Sigmoid colon (tissue), 7 donors: Measurements from ENCODE around the gene SIDT1. TPM values are rescaled to one million over a fixed set of nuclear protein-coding genes. Genes with fewer than 3 reads are reported as not detected.

Experiments used
- DNase-seq: peaks from one replicate; pipeline ENCODE4 v3.0.0-alpha.2; 2019
- H3K27ac ChIP-seq, 4 donors: fragments of 200-600 bp; sonication (generic); one replicate each; pipeline ENCODE4 v1.5.1; 2016 to 2019; ENCODE audit warnings: mild to moderate bottlenecking in 1 of 4
- H3K27me3 ChIP-seq, 3 donors: fragments of 200-600 bp; sonication (generic); one replicate each; pipeline ENCODE4 v1.5.1; 2019; ENCODE audit warnings: mild to moderate bottlenecking in 1 of 3
- H3K36me3 ChIP-seq, 4 donors: fragments of 200-600 bp; sonication (generic); one replicate each; pipeline ENCODE4 v1.5.1; 2016 to 2019
- H3K4me1 ChIP-seq, 4 donors: fragments of 200-600 bp; sonication (generic); one replicate each; pipeline ENCODE4 v1.5.1; 2017 to 2019
- H3K4me3 ChIP-seq, 4 donors: fragments of 200-600 bp; sonication (generic); one replicate each; pipeline ENCODE4 v1.5.1; 2017 to 2019; ENCODE audit warnings: mild to moderate bottlenecking in 2 of 4, moderate library complexity in 1 of 4
- H3K9me3 ChIP-seq, 4 donors: fragments of 200-600 bp in 3 of 4; sonication (generic) in 3 of 4; one replicate each; pipeline versions ENCODE4 v1.5.1 to v1.6.1; 2013 to 2019
- CTCF ChIP-seq, 4 experiments: fragments of 450-650 bp in 3 of 4; fragments of 200-600 bp in 1 of 4; IDR thresholded peaks; one replicate each; pipeline ENCODE4 v1.5.1; 2016 to 2019; ENCODE audit warnings: antibody characterized with exemption in 4 of 4, mild to moderate bottlenecking in 3 of 4, moderate library complexity in 2 of 4
- EP300 ChIP-seq, 4 donors: sonication (generic); formaldehyde crosslinking; IDR thresholded peaks; one replicate each; pipeline ENCODE4 v1.6.1; 2017; ENCODE audit warnings: antibody characterized with exemption in 4 of 4
- POLR2A ChIP-seq, 2 donors: fragments of 450-650 bp; IDR thresholded peaks; one replicate each; pipeline ENCODE4 v1.6.1; 2016; ENCODE audit warnings: antibody characterized with exemption in 2 of 2, mild to moderate bottlenecking in 2 of 2, moderate library complexity in 2 of 2
- POLR2AphosphoS5 ChIP-seq, 4 donors: sonication (generic); formaldehyde crosslinking; IDR thresholded peaks; one replicate each; pipeline ENCODE4 v1.6.1; 2017; ENCODE audit warnings: antibody characterized with exemption in 4 of 4
- WGBS, 2 donors: extraction: QIAGEN DNeasy Blood & Tissue Kit; methylation state at CpG; one replicate each; pipeline ENCODE4 v1.1.7; 2013; 5-methylcytosine and 5-hydroxymethylcytosine counted together
- intact Hi-C: fragments of 100-400 bp; cut with DNase I; formaldehyde crosslinking; loops from one replicate; pipeline ENCODE4 v1.15.1; 2023
- polyA plus RNA-seq, 3 donors: library from polyadenylated mRNA; stranded (reverse); fragments of 200-250 nt; gene quantifications; one replicate each; pipeline ENCODE4 v1.2.3, GENCODE V29; 2013
- total RNA-seq, 4 donors: library from RNA; depleted of rRNA; stranded (reverse); fragments of >200 nt; gene quantifications; one replicate each; pipeline ENCODE4 v1.1.0, GENCODE V29; 2016
- donor health status: healthy with polysubstance abuse.
- donor health status: Bipolar disorder and iron deficiency.
- donor health status: healthy.

SIDT1 gene
- total and polyA plus RNA-seq, 7 donors, result 0.49 to 16.7 (median 1.4) TPM

DNA sequence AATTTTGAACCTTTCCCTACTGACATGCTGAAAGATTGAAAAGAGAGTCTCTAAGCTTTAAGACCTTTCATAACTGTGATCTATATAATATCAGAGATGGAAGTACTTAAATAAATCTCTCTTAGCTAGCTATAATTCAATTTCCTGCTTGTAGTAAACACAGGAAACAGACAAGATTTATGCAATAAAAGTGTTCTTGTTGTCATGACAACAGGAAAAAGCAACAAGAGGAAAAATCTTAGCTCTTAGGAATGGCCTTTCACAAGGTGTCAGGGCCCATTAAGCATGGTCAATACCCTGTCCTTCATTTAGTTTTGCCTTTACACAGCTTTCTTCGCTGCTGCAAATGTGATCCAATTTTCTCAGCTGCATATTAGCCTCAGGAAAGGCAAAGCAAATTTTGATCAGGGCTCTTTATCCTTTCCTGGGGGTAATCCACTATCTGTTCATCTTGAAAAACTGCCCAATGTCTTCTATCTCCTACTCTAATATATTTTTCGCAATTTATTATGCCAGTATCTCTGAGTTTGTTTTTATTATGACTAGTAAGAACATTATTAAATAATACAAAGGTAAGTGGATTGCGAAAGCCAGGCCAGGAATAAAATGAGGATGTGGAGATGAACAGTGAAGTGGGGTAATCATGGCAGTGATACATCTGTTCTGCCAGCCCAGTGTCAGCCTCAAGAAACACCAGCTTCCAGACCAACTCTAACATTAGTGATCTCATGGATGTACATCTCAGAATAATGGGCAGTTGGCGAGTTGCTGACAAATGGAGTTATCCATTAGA is 28.7 kb downstream of the SIDT1 start:
- H3K4me1 ChIP-seq, result no peaks in the 10 kb centered on the region
- no peak for TF ChIP-seq POLR2AphosphoS5 (IDR thresholded peaks at IDR 0.05)
- no peak for TF ChIP-seq POLR2A (IDR thresholded peaks at IDR 0.05)
- no peak for TF ChIP-seq EP300 (IDR thresholded peaks at IDR 0.05)
- TF ChIP-seq CTCF (IDR thresholded peaks at IDR 0.05), result no peak
- no peak overlapping the region for H3K27ac ChIP-seq
- intact Hi-C loops, result no loop called here
- no peaks in the 10 kb centered on the region for H3K27me3 ChIP-seq
- no peaks in the 10 kb centered on the region for H3K9me3 ChIP-seq
- 92 to 94% methylated on average over 4 of the region's 4 CpGs for WGBS, 2 donors
- H3K36me3 ChIP-seq, result no peaks in the 10 kb centered on the region
- no peak overlapping the region for H3K4me3 ChIP-seq
- no peak for DNase-seq

DNA sequence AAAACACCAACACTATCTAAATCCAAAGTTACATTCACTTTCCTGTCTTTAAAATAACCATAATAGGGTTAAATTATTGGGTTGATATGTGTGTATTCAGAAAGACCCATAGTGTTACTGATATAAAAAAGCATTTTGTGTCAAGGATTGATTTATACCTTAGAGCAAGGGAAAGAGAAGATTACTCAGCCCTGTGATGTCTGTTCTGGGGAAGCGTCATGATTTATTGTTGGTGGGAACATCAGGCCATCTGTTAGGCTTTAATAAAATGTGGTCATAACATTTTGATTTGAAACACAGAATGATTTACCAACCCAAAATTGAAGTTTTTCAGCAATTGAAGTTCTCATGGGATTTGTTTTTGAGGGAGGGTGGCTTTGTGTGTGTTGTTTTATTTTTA is 33.2 kb downstream of the SIDT1 start:
- Histone ChIP-seq H3K9me3 (no peaks in the 10 kb centered on the region), H3K4me1 (no peaks in the 10 kb centered on the region), H3K27me3 (no peaks in the 10 kb centered on the region), H3K27ac (no peak overlapping the region), H3K36me3 (no peaks in the 10 kb centered on the region), H3K4me3 (no peak overlapping the region)
- no peak for DNase-seq
- WGBS, 2 donors, result 77 to 81% methylated on average over 1 of the region's 1 CpG
- intact Hi-C loops, result no loop called here
- TF ChIP-seq CTCF (IDR thresholded peaks at IDR 0.05) (no peak), POLR2A (IDR thresholded peaks at IDR 0.05) (no peak), POLR2AphosphoS5 (IDR thresholded peaks at IDR 0.05) (no peak), EP300 (IDR thresholded peaks at IDR 0.05) (no peak)

DNA sequence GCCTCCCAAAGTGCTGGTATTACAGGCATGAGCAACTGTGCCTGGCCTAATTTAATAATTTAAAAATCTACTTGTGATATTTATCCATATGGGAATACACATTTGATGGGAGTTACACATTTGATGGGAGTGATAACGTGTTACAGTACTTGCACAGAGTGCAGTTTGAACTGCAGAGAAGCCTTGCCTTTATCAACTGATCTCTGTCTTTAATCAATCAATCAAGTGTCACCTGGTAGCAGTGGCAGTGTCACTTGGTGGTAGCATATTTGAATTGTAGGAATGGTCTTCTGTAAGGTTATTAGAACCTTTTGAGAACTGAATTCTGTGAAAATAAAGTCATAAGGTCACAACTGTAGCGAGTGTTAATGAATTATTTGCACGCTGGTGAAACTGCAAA is 37.8 kb downstream of the SIDT1 start:
- no peak for TF ChIP-seq EP300 (IDR thresholded peaks at IDR 0.05)
- no peak for TF ChIP-seq POLR2A (IDR thresholded peaks at IDR 0.05)
- TF ChIP-seq CTCF (IDR thresholded peaks at IDR 0.05), result no peak
- intact Hi-C loops, result no loop called here
- Histone ChIP-seq H3K4me3 (no peak overlapping the region), H3K9me3 (no peaks in the 10 kb centered on the region), H3K27me3 (no peaks in the 10 kb centered on the region), H3K27ac (no peak overlapping the region), H3K36me3 (no peaks in the 10 kb centered on the region), H3K4me1 (no peaks in the 10 kb centered on the region)
- DNase-seq, result no peak
- WGBS, 2 donors, result 96 to 98% methylated on average over 3 of the region's 3 CpGs

DNA sequence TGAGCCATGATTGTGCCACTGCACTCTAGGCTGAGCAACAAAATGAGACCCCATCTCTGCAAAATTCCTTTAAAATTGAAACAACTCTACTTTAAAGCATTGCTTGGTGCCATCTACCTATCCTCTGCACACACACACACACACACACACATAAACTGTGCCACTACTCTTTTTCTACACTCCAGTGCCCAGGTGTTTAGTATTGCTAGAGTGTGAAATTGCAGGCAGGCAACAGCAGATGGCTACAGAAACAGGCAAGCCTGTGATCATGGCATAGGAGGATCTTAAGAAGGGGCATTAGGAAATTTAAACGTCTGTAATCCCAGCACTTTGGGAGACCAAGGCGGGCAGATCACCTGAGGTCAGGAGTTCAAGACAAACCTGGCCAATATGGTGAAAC is 39.0 kb downstream of the SIDT1 start:
- intact Hi-C loops, result no loop called here
- 65 to 95% methylated on average over 2 of the region's 2 CpGs for WGBS, 2 donors
- no peaks in the 10 kb centered on the region for H3K9me3 ChIP-seq
- no peak overlapping the region for H3K4me3 ChIP-seq
- H3K36me3 ChIP-seq, result no peaks in the 10 kb centered on the region
- no peak for DNase-seq
- TF ChIP-seq EP300 (IDR thresholded peaks at IDR 0.05), result no peak
- no peaks in the 10 kb centered on the region for H3K4me1 ChIP-seq
- H3K27me3 ChIP-seq, result no peaks in the 10 kb centered on the region
- H3K27ac ChIP-seq, result no peak overlapping the region

- no peak for DNase-seq
- H3K4me1 ChIP-seq, result no peaks in the 10 kb centered on the region
- no peaks in the 10 kb centered on the region for H3K27me3 ChIP-seq
- no peak overlapping the region for H3K27ac ChIP-seq
- H3K4me3 ChIP-seq, result no peak overlapping the region
- H3K9me3 ChIP-seq, result no peaks in the 10 kb centered on the region
- no peak for TF ChIP-seq POLR2A (IDR thresholded peaks at IDR 0.05)
- intact Hi-C loops, result no loop called here
- no peaks in the 10 kb centered on the region for H3K36me3 ChIP-seq
- 23 to 67% methylated on average over 3 of the region's 3 CpGs for WGBS, 2 donors
Observed at GRCh38 chr3:113573728-113574127, 41.4 kb downstream of the SIDT1 start.

GRCh38 chr3:113574213-113574612 is 41.9 kb downstream of the SIDT1 start:
- no peak for DNase-seq
- intact Hi-C loops, result no loop called here
- no peaks in the 10 kb centered on the region for H3K27me3 ChIP-seq
- TF ChIP-seq CTCF (IDR thresholded peaks at IDR 0.05), result no peak
- no peak for TF ChIP-seq POLR2A (IDR thresholded peaks at IDR 0.05)
- no peak for TF ChIP-seq POLR2AphosphoS5 (IDR thresholded peaks at IDR 0.05)
- TF ChIP-seq EP300 (IDR thresholded peaks at IDR 0.05), result no peak
- no peaks in the 10 kb centered on the region for H3K9me3 ChIP-seq
- no peaks in the 10 kb centered on the region for H3K36me3 ChIP-seq
- H3K4me3 ChIP-seq, result no peak overlapping the region
- H3K4me1 ChIP-seq, result no peaks in the 10 kb centered on the region
- WGBS, 2 donors, result 44 to 63% methylated on average over 2 of the region's 2 CpGs
- H3K27ac ChIP-seq, result no peak overlapping the region
